Stimulated activated effector memory CD8-positive, alpha-beta T cell treated with anti-CD3 and anti-CD28 coated beads, Interleukin-12 subunit alpha, Interleukin-12 subunit beta, amount 100 ng/mL, for 72 hours (primary cell): ENCODE data around the gene GABRB2.
"Not testable (repeated sequence)": the region's sequence is repeated elsewhere in the genome, so short reads cannot be mapped to it uniquely, and the experiment has no call there.

Source experiments
- ATAC-seq: fragments of 150-1000 bp; cut with Tn5 transposase; 2 replicates; pipeline ENCODE4 v1.10.0; 2021
- DNase-seq, 2 donors: peaks; one replicate each; pipeline ENCODE4 v3.0.0; 2021 to 2022; ENCODE audit warnings: low spot score in 2 of 2
- H3K27ac Mint-ChIP-seq: one replicate; pipeline ENCODE4 v1.8.0; 2022; ENCODE audit warnings: mild to moderate bottlenecking, mixed read lengths
- H3K36me3 Mint-ChIP-seq: one replicate; pipeline ENCODE4 v1.8.0; 2022; ENCODE audit warnings: mild to moderate bottlenecking, mixed read lengths
- H3K4me1 Mint-ChIP-seq: one replicate; pipeline ENCODE4 v1.8.0; 2022; ENCODE audit warnings: mixed read lengths
- H3K4me3 Mint-ChIP-seq: one replicate; pipeline ENCODE4 v1.8.0; 2022; ENCODE audit warnings: mild to moderate bottlenecking, mixed read lengths
- H3K9me3 Mint-ChIP-seq: one replicate; pipeline ENCODE4 v1.8.0; 2022; ENCODE audit warnings: mixed read lengths

Gene GABRB2

DNA sequence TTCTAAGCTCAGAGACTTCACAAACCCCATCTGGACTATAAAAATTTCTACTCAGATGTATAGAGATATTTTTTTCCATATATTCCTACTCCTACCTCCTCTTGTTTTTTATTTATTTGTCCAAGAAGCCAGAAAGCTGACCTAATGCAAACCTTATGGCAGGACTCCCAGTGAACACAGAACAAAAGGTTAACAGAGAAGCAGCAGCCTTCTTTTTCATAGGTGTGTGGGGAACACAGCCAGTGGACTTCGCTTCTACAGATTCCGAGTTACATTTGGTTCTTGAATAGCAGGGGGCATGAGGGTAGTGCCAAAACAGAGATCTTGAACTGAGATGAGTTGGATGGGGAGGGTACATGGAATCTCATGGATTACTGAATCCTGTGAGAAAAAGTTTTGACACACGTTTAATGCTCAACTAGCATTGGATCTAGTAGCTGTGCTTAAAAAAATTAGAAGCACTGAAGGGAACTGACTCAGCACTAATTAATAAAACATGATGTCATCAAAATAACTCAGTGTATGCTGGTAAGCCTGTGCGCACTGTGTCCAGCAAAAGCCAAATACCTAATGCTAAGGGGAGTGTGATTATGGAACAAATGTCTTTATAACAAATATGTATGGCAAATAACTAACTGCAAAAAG is 240.1 kb downstream of the GABRB2 start:
- no peak for ATAC-seq
- H3K4me1 Mint-ChIP-seq = no peaks in the 10 kb centered on the region

DNA sequence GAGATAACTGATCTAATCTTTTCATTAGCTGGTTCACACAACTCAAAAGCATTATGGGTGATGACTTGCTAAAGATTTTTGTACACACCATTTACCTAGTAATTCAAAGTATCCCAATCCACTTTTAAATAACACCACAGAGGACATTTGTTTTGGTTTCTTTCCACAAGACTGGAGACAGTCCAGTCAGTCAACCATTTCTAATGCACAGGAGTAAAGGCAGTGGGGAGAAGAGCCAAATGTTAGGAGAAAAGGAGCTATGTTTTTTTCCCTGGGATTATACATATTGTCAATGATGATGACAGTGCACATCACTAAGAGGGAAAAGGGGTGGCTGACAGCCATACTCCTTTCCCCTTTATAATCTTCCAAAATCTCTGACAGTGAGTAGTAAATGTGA is 240.9 kb downstream of the GABRB2 start:
- no peak overlapping the region for H3K27ac Mint-ChIP-seq
- ATAC-seq = no peak

More for the DNA sequence above, 240.1 kb downstream of the GABRB2 start:
- DNase-seq = no peak
- H3K27ac Mint-ChIP-seq = no peak overlapping the region
- H3K36me3 Mint-ChIP-seq = no peaks in the 10 kb centered on the region
- peaks cover 8% of the 10 kb centered on the region for H3K9me3 Mint-ChIP-seq
- H3K4me3 Mint-ChIP-seq = no peak overlapping the region

DNA sequence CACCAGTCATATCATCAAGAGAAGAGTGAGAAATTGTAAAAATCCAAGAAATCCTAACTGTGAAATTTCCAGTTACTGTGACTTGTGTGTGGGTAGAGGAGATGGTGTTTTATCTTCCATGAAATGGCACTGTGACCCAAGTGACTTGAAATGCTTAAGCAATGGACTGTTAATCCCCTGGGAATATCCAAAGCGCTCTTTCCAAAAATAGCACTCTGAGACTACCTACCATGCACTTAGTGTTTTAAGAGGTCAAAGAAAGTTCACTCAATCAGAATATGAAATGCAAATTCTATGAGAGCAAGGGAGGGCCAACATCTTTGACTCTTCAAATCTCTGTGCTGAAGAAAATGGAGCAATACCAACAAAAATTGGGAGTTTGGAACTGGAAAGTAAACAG is 244.0 kb downstream of the GABRB2 start:
- no peak overlapping the region for H3K4me3 Mint-ChIP-seq
- DNase-seq = no peak
- no peaks in the 10 kb centered on the region for H3K4me1 Mint-ChIP-seq
- no peak overlapping the region for H3K27ac Mint-ChIP-seq
- no peaks in the 10 kb centered on the region for H3K36me3 Mint-ChIP-seq
- no peak for ATAC-seq
- peaks cover 9% of the 10 kb centered on the region for H3K9me3 Mint-ChIP-seq

More for the DNA sequence above, 240.9 kb downstream of the GABRB2 start:
- no peak for DNase-seq
- no peaks in the 10 kb centered on the region for H3K4me1 Mint-ChIP-seq
- no peak overlapping the region for H3K4me3 Mint-ChIP-seq
- H3K36me3 Mint-ChIP-seq = no peaks in the 10 kb centered on the region
- peaks cover 8% of the 10 kb centered on the region for H3K9me3 Mint-ChIP-seq

GRCh38 chr5:161301586-161301985 is 244.9 kb downstream of the GABRB2 start:
- Mint-ChIP-seq H3K36me3 (no peaks in the 10 kb centered on the region), H3K9me3 (peaks cover 9% of the 10 kb centered on the region), H3K4me3 (no peak overlapping the region), H3K4me1 (no peaks in the 10 kb centered on the region), H3K27ac (no peak overlapping the region)
- ATAC-seq = no peak
- DNase-seq = no peak

- no peak for DNase-seq
- no peaks in the 10 kb centered on the region for H3K36me3 Mint-ChIP-seq
- no peak for ATAC-seq
- peaks cover 10% of the 10 kb centered on the region for H3K9me3 Mint-ChIP-seq
- H3K27ac Mint-ChIP-seq = no peak overlapping the region
- no peaks in the 10 kb centered on the region for H3K4me1 Mint-ChIP-seq
- no peak overlapping the region for H3K4me3 Mint-ChIP-seq
These were observed 247.5 kb downstream of the GABRB2 start for GRCh38 chr5:161299053-161299452.

DNA sequence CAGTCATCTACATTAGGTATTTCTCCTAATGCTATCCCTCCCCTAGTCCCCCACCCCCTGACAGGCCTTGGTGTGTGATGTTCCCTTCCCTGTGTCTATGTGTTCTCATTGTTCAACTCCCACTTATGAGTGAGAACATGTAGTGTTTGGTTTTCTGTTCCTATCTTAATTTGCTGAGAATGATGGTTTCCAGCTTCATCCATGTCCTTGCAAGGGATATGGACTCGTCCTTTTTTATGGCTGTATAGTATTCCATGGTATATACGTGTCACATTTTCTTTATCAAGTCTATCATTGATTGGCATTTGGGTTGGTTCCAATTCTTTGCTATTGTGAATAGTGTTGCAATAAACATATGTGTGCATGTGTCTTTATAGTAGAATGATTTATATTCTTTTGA is 249.1 kb downstream of the GABRB2 start:
- H3K4me3 Mint-ChIP-seq, H3K27ac Mint-ChIP-seq, DNase-seq, ATAC-seq, H3K4me1 Mint-ChIP-seq, H3K9me3 Mint-ChIP-seq, H3K36me3 Mint-ChIP-seq: not testable (repeated sequence)

- Mint-ChIP-seq H3K9me3 (peaks cover 10% of the 10 kb centered on the region), H3K4me1 (no peaks in the 10 kb centered on the region), H3K27ac (no peak overlapping the region), H3K4me3 (no peak overlapping the region), H3K36me3 (no peaks in the 10 kb centered on the region)
- ATAC-seq = no peak
- DNase-seq = no peak
These were observed 250.7 kb downstream of the GABRB2 start for GRCh38 chr5:161295721-161296250.

- H3K4me1 Mint-ChIP-seq = no peaks in the 10 kb centered on the region
- H3K9me3 Mint-ChIP-seq = no peaks in the 10 kb centered on the region
- no peak overlapping the region for H3K4me3 Mint-ChIP-seq
- H3K27ac Mint-ChIP-seq = no peak overlapping the region
- ATAC-seq = no peak
- DNase-seq = no peak
- no peaks in the 10 kb centered on the region for H3K36me3 Mint-ChIP-seq
These were observed 258.5 kb downstream of the GABRB2 start for GRCh38 chr5:161288071-161288470.

DNA sequence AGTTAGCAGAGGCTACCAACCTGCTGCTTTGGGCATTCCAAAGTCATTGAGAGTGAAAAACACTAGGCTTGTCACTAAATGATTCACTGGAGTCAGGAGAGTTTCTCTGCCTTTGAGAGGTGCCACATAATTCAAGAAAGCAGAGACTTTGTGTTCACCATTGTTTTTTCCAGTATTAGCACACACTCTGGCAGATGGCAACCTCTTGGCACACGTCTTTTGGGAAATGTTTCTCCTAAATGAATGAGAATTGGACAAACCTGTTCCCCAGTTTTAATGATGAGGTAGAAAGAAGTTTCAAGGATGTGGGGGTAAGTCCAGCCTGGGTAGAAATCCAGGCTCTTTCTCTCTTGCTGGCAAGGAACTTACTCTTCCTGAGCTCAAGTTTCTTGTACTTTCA is 259.1 kb downstream of the GABRB2 start:
- Mint-ChIP-seq H3K36me3 (no peaks in the 10 kb centered on the region), H3K27ac (no peak overlapping the region), H3K4me1 (no peaks in the 10 kb centered on the region), H3K4me3 (no peak overlapping the region), H3K9me3 (peaks cover 2% of the 10 kb centered on the region)
- ATAC-seq (no peak), DNase-seq (no peak)

DNA sequence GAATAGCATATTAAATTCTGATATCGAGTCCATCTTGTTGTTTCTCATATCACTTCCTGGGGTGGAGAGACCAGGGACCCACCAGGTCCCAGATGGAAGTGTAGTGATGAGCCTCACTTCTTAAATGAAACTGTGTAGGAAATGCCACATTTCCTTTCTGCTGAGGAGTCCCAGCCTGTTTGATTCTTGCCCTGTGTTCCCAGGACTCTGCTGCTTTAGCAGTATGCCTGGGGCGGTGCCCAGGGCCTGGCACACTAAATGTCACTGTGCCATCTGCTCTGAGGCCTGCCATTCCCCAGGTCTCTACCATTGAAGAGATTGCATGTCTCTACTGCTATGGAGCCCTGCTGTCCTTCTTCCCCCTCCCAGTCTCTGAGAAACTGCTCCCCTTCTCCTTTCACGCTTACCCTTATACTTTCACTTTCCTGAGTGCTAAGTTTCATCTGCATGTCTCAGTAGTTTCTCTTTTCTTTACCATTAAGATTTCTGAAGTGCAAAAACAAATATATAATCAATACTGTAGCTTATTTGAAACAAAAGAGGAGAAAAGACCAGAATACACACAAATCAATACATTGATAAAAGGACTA is 260.4 kb downstream of the GABRB2 start:
- Mint-ChIP-seq H3K9me3 (peaks cover 8% of the 10 kb centered on the region), H3K27ac (no peak overlapping the region), H3K4me3 (no peak overlapping the region), H3K36me3 (no peaks in the 10 kb centered on the region), H3K4me1 (no peaks in the 10 kb centered on the region)
- ATAC-seq = no peak
- no peak for DNase-seq

DNA sequence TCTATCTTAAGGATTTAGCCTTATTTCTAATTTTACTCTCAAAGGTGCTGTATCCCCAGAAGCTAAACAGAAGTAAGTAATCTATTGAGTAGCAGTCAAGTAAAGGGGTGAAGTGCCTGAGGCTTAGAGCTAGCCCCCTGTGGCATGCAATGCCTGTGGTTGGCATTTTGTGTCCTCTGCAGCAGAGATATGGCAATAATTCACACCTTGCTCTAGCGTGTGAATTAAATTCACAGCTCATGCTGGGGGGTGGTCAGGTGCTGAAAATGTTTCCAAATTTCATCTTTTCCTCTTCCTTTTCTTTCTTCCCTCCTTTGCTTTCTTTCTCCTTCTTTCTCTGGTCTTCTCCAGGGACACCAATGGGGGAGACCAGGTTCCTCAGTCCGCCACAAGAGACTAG is 262.1 kb downstream of the GABRB2 start:
- DNase-seq (no peak), ATAC-seq (no peak)
- Mint-ChIP-seq H3K9me3 (peaks cover 11% of the 10 kb centered on the region), H3K4me3 (no peak overlapping the region), H3K36me3 (no peaks in the 10 kb centered on the region), H3K4me1 (no peaks in the 10 kb centered on the region), H3K27ac (no peak overlapping the region)

DNA sequence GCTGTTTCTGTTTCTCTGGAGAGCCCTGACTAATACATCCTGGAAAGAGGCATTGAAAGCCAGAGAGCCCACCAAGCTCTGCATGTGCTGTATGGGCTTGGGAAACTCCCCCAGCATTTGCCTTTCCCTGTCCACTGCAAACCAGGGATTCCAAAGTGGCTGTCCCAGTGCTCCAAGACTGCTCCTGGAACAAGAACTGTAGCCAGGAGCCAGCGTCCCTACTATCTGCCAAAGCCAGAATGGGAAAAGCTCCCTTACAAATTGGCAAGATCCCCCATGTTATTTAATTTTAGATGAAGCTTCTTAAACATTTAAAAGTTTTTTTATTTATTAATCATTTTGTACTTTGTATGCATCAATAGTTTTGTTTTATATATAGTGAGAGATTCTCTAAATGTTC is 263.2 kb downstream of the GABRB2 start:
- H3K4me1 Mint-ChIP-seq = no peaks in the 10 kb centered on the region
- peaks cover 11% of the 10 kb centered on the region for H3K9me3 Mint-ChIP-seq
- H3K4me3 Mint-ChIP-seq = no peak overlapping the region
- H3K36me3 Mint-ChIP-seq = no peaks in the 10 kb centered on the region
- ATAC-seq = no peak
- DNase-seq = no peak
- H3K27ac Mint-ChIP-seq = no peak overlapping the region

GRCh38 chr5:161278739-161279660 is 267.5 kb downstream of the GABRB2 start:
- H3K27ac Mint-ChIP-seq = no peak overlapping the region
- H3K9me3 Mint-ChIP-seq = peaks cover 15% of the 10 kb centered on the region
- ATAC-seq (no peak), DNase-seq (no peak)
- no peaks in the 10 kb centered on the region for H3K36me3 Mint-ChIP-seq
- no peaks in the 10 kb centered on the region for H3K4me1 Mint-ChIP-seq
- H3K4me3 Mint-ChIP-seq = no peak overlapping the region

DNA sequence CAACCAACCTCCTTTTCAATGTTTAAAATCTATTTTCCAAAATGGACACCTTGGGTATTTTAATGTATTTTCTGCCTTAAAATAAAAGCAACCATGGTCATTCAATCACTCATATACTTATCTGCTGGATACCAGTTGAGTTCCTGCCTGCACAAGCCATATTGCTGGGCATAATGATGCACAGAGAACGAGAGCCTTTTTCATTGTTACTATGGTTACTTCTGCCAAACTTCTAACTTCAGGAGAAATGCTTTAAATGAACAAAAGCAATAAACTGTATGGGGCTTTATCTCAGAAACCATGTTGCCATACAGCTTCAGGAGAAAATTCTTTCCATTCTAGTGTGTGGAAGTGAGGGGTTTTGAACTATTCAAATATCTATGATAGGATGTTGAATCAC is 269.5 kb downstream of the GABRB2 start:
- Mint-ChIP-seq H3K4me3 (no peak overlapping the region), H3K27ac (no peak overlapping the region), H3K9me3 (peaks cover 10% of the 10 kb centered on the region), H3K4me1 (no peaks in the 10 kb centered on the region), H3K36me3 (no peaks in the 10 kb centered on the region)
- DNase-seq = no peak
- no peak for ATAC-seq

DNA sequence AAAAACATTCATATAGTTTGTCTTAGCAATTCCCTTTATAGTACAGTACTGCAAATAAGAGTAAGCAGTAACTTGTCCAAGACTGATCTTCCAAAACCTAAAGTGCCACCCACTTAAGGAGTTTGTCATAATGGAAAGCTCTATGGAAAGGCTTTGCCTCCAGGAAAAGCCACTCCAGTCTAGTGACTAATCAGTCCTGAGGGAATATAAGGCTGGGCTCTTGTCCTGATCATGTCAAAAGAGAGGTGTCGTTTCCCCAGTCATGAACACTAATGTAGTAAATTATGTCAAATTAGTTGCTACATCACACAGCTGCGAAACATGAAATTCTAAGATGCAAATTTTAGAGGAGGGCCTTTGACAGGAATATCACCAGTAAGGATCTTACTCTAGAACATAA is 271.6 kb downstream of the GABRB2 start:
- peaks cover 3% of the 10 kb centered on the region for H3K9me3 Mint-ChIP-seq
- no peak overlapping the region for H3K27ac Mint-ChIP-seq
- H3K4me1 Mint-ChIP-seq = no peaks in the 10 kb centered on the region
- H3K36me3 Mint-ChIP-seq = no peaks in the 10 kb centered on the region
- DNase-seq (no peak), ATAC-seq (no peak)
- no peak overlapping the region for H3K4me3 Mint-ChIP-seq
